ENCODE results near the gene MICAL1. TPM values are rescaled to one million over a fixed set of nuclear protein-coding genes. Genes with fewer than 3 reads are reported as not detected.

The MICAL1 gene
- total and polyA plus RNA-seq, 2 of the 8 experiments (the other 6 are each of a cell fraction or from before 2014, with no cell fraction given): 42.5 to 55.4 TPM

GRCh38 chr6:109445382-109445781 is 10.2 kb downstream of the MICAL1 start:
- H3K27me3 ChIP-seq (replicated peaks in 1 of 4; ENCODE audit: control insufficient read depth in 3 of 4, extremely low read depth in 1 of 4, insufficient read depth in 3 of 4, low read length in 3 of 4): no peaks in the 10 kb centered on the region
- no peak overlapping the region for H3K27ac ChIP-seq (ENCODE audit: low read depth, low read length)
- H4K20me1 ChIP-seq (replicated peaks in 1 of 2; ENCODE audit: control insufficient read depth in 1 of 2, insufficient read depth in 2 of 2, low read length in 2 of 2): peaks cover 6 to 19% of the 10 kb centered on the region in 2 experiments
- no peak overlapping the region for H3K14ac ChIP-seq (ENCODE audit: insufficient read length)
- 91% methylated on average over 9 of the region's 9 CpGs; no CpG with 5 or more reads in 1 of the 2 experiments for WGBS, 2 experiments (ENCODE audit: extremely low coverage in 1 of 2, insufficient coverage in 1 of 2, insufficient read length in 1 of 2, insufficient replicate concordance in 2 of 2, low coverage in 1 of 2, low lambda C conversion rate in 2 of 2, missing lambda C conversion rate in 1 of 2)
- H2BK12ac ChIP-seq (ENCODE audit: low read depth, low read length): no peak overlapping the region
- H4K5ac ChIP-seq (ENCODE audit: insufficient read length, low read depth, low read length): no peak overlapping the region
- H3K79me2 ChIP-seq (ENCODE audit: control insufficient read depth in 1 of 2, insufficient read depth in 2 of 2, low read length in 2 of 2): peaks cover 0 to 3% of the 10 kb centered on the region in 2 experiments; a peak in 1 of 4 replicates
- no peak overlapping the region for H2BK15ac ChIP-seq (ENCODE audit: low read length)
- H2BK120ac ChIP-seq (replicated peaks; ENCODE audit: low read depth, low read length): no peak overlapping the region
- H4K8ac ChIP-seq (ENCODE audit: extremely low read depth, insufficient read depth, low read length): peak overlapping the region; percentile 57
- no peaks in the 10 kb centered on the region; the same call in none of the 2 replicates for H3K79me1 ChIP-seq (ENCODE audit: low read depth, low read length)
- peaks cover 5% of the 10 kb centered on the region; the same call in 1 of the 2 replicates for H3K23me2 ChIP-seq (ENCODE audit: low read depth, low read length)
- H3K36me3 ChIP-seq (ENCODE audit: control insufficient read depth in 2 of 4, insufficient read depth in 4 of 4, low read length in 3 of 4): peaks cover 11 to 47% (median 23%) of the 10 kb centered on the region in 4 experiments; a peak in 6 of 8 replicates
- H2AFZ ChIP-seq (ENCODE audit: low read length): no peak overlapping the region
- H3K4ac ChIP-seq (replicated peaks; ENCODE audit: insufficient read length, low read depth, low read length): no peak overlapping the region
- CTCF ChIA-PET (ENCODE audit: partially characterized antibody): interaction anchor here (1.3 to 6.1 kb wide), 3 partner anchors 8 to 257 kb away, joined by 3 to 63 read pairs (median 23); partner anchors contain the start of gene MICAL1
- H2BK5ac ChIP-seq (ENCODE audit: low read depth, low read length): no peak overlapping the region
- H3K9me3 ChIP-seq (ENCODE audit: insufficient read depth in 2 of 2, low read depth in 1 of 2, low read length in 1 of 2): no peaks in the 10 kb centered on the region
- TF ChIP-seq, protein P1, sequence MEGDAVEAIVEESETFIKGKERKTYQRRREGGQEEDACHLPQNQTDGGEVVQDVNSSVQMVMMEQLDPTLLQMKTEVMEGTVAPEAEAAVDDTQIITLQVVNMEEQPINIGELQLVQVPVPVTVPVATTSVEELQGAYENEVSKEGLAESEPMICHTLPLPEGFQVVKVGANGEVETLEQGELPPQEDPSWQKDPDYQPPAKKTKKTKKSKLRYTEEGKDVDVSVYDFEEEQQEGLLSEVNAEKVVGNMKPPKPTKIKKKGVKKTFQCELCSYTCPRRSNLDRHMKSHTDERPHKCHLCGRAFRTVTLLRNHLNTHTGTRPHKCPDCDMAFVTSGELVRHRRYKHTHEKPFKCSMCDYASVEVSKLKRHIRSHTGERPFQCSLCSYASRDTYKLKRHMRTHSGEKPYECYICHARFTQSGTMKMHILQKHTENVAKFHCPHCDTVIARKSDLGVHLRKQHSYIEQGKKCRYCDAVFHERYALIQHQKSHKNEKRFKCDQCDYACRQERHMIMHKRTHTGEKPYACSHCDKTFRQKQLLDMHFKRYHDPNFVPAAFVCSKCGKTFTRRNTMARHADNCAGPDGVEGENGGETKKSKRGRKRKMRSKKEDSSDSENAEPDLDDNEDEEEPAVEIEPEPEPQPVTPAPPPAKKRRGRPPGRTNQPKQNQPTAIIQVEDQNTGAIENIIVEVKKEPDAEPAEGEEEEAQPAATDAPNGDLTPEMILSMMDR (IDR thresholded peaks at IDR 0.05; ENCODE audit: control extremely low read depth in 1 of 3, insufficient read depth in 1 of 3, low read depth in 1 of 3, low read length in 3 of 3): peak in 1 of 3 experiments; percentile 24; a peak in 1 of 4 replicates
- TF ChIP-seq BACH1 (IDR thresholded peaks at IDR 0.05; ENCODE audit: low read length): no peak
- no peak overlapping the region for H4K91ac ChIP-seq (replicated peaks; ENCODE audit: insufficient read length, low read length)
- no peak overlapping the region for H3K9ac ChIP-seq (replicated peaks in 1 of 4; ENCODE audit: extremely low read depth in 1 of 4, low read depth in 3 of 4, low read length in 3 of 4)
- no peak overlapping the region for H3K56ac ChIP-seq (replicated peaks; ENCODE audit: insufficient read length, low read depth, low read length)
- FAIRE-seq (no peak), DNase-seq (ENCODE audit: low read depth in 1 of 2, low spot score in 2 of 2) (no peak)
- no peak overlapping the region for H3K4me2 ChIP-seq (ENCODE audit: insufficient read depth in 1 of 2, low read depth in 2 of 2, low read length in 2 of 2)
- no peak overlapping the region for H3K18ac ChIP-seq (ENCODE audit: extremely low read depth, low read length)
- H3K4me3 ChIP-seq (ENCODE audit: extremely low read depth in 1 of 4, insufficient read depth in 2 of 4, low read depth in 3 of 4, low read length in 4 of 4): no peak overlapping the region
- peaks cover 0 to 9% (median 5%) of the 10 kb centered on the region in 4 experiments; a peak in 6 of 7 replicates for H3K4me1 ChIP-seq (replicated peaks in 1 of 4; ENCODE audit: control insufficient read depth in 3 of 4, insufficient read depth in 4 of 4, low read length in 3 of 4)
- POLR2A ChIA-PET (ENCODE audit: partially characterized antibody): interaction anchor here (0.6 to 1.7 kb wide), 2 partner anchors 24 to 62 kb away, joined by 4 to 5 read pairs; no protein-coding TSS in a partner anchor
- no peak overlapping the region for H2BK20ac ChIP-seq (ENCODE audit: low read length)
- no peak overlapping the region for H2AK5ac ChIP-seq (ENCODE audit: low read depth, low read length)
- no peak overlapping the region for H3K23ac ChIP-seq (ENCODE audit: insufficient read length)

Measured in H1 (cell line).